Fibroblast of mammary gland (primary cell): ENCODE measurements around the gene KBTBD12.
A peak's percentile ranks its signal among the peaks of the same experiment; 100 is the strongest.

Experiments
- DNase-seq: peaks from one replicate; pipeline ENCODE4 v3.0.0-alpha.2; 2010; ENCODE audit warnings: low read depth
- H3K4me3 ChIP-seq: 2 replicates; pipeline ENCODE4 v1.5.1; 2011; ENCODE audit warnings: low read depth, mild to moderate bottlenecking, low read length, moderate library complexity; ENCODE audit not compliant: control insufficient read depth
- CTCF ChIP-seq: conservative IDR thresholded peaks from 2 replicates; pipeline ENCODE4 v1.5.1; 2011; ENCODE audit warnings: low read depth, low read length, inconsistent platforms; ENCODE audit not compliant: control insufficient read depth, insufficient read depth

The KBTBD12 gene

GRCh38 chr3:127953091-127954035, 38.3 kb downstream of the KBTBD12 start:
- DNase-seq = peak; percentile 64
- H3K4me3 ChIP-seq = no peak overlapping the region
- TF ChIP-seq CTCF = no peak

- no peak for DNase-seq
- TF ChIP-seq CTCF = no peak
- H3K4me3 ChIP-seq = no peak overlapping the region
Measured at GRCh38 chr3:127954640-127955039, 39.6 kb downstream of the KBTBD12 start.

- TF ChIP-seq CTCF = no peak
- no peak for DNase-seq
- H3K4me3 ChIP-seq = no peak overlapping the region
Measured at GRCh38 chr3:127955728-127956127, 40.7 kb downstream of the KBTBD12 start.

GRCh38 chr3:127959041-127959440, 44.0 kb downstream of the KBTBD12 start:
- no peak for DNase-seq
- TF ChIP-seq CTCF = no peak
- H3K4me3 ChIP-seq = no peak overlapping the region

- peak; percentile 40 for TF ChIP-seq CTCF
- DNase-seq = peak; percentile 27
- H3K4me3 ChIP-seq = no peak overlapping the region
Measured at GRCh38 chr3:127959873-127960272, 44.8 kb downstream of the KBTBD12 start.

GRCh38 chr3:127960421-127960965, 45.5 kb downstream of the KBTBD12 start:
- DNase-seq = no peak
- TF ChIP-seq CTCF = no peak
- no peak overlapping the region for H3K4me3 ChIP-seq
